Stimulated activated CD8-positive, alpha-beta memory T cell treated with anti-CD3 and anti-CD28 coated beads, Interleukin-7, amount 100 ng/mL, for 4 hours (primary cell): Measurements from ENCODE around the gene SORCS3.

ENCODE experiments used
- DNase-seq, 2 donors: peaks; one replicate each; pipeline ENCODE4 v3.0.0-alpha.2; 2020; ENCODE audit warnings: low read depth in 2 of 2

Gene SORCS3

GRCh38 chr10:104842704-104843103, 201.6 kb downstream of the SORCS3 start:
- DNase-seq: no peak

GRCh38 chr10:104844073-104844472, 203.0 kb downstream of the SORCS3 start:
- no peak for DNase-seq

- no peak for DNase-seq
These were observed 208.9 kb downstream of the SORCS3 start for GRCh38 chr10:104850023-104850422.

GRCh38 chr10:104867966-104868598, 227.0 kb downstream of the SORCS3 start:
- no peak for DNase-seq

GRCh38 chr10:104872691-104873090, 231.6 kb downstream of the SORCS3 start:
- DNase-seq: no peak

GRCh38 chr10:104873161-104873560, 232.1 kb downstream of the SORCS3 start:
- no peak for DNase-seq

GRCh38 chr10:104875561-104875960, 234.5 kb downstream of the SORCS3 start:
- no peak for DNase-seq

GRCh38 chr10:104880624-104881398, 239.7 kb downstream of the SORCS3 start:
- DNase-seq: no peak

GRCh38 chr10:104881740-104882139, 240.7 kb downstream of the SORCS3 start:
- no peak for DNase-seq

- no peak for DNase-seq
These were observed 252.0 kb downstream of the SORCS3 start for GRCh38 chr10:104892879-104893617.

GRCh38 chr10:104893701-104894100, 252.6 kb downstream of the SORCS3 start:
- no peak for DNase-seq

GRCh38 chr10:104894681-104895080, 253.6 kb downstream of the SORCS3 start:
- DNase-seq: no peak

- DNase-seq: no peak
These were observed 254.5 kb downstream of the SORCS3 start for GRCh38 chr10:104895541-104895940.

GRCh38 chr10:104895981-104896380, 254.9 kb downstream of the SORCS3 start:
- no peak for DNase-seq

GRCh38 chr10:104897696-104898095, 256.6 kb downstream of the SORCS3 start:
- DNase-seq: no peak

GRCh38 chr10:104899779-104900178, 258.7 kb downstream of the SORCS3 start:
- no peak for DNase-seq

- no peak for DNase-seq
These were observed 262.3 kb downstream of the SORCS3 start for GRCh38 chr10:104903433-104903832.

GRCh38 chr10:104904753-104905323, 263.7 kb downstream of the SORCS3 start:
- DNase-seq: no peak

GRCh38 chr10:104906112-104906511, 265.0 kb downstream of the SORCS3 start:
- DNase-seq: no peak

- DNase-seq: no peak
These were observed 266.4 kb downstream of the SORCS3 start for GRCh38 chr10:104907521-104907920.

GRCh38 chr10:104908581-104908980, 267.5 kb downstream of the SORCS3 start:
- no peak for DNase-seq

- DNase-seq: no peak
These were observed 269.6 kb downstream of the SORCS3 start for GRCh38 chr10:104910712-104911111.
